Fibroblast of lung (primary cell): ENCODE measurements around the gene SGCD. TPM values are rescaled to one million over a fixed set of nuclear protein-coding genes. Genes with fewer than 3 reads are reported as not detected.

ENCODE experiments used
- DNase-seq, 2 donors: peaks; one replicate each; pipeline versions ENCODE4 v3.0.0 to v3.0.0-alpha.2; 2010; ENCODE audit warnings: low read depth in 2 of 2
- H2AFZ ChIP-seq: 2 replicates; pipeline ENCODE4 v1.5.1; 2012; ENCODE audit warnings: low read length, control low read depth, inconsistent platforms
- H3K27ac ChIP-seq: 2 replicates; pipeline ENCODE4 v1.5.1; 2011; ENCODE audit warnings: low read length, control low read depth; ENCODE audit not compliant: insufficient read depth
- H3K27me3 ChIP-seq: 2 replicates; pipeline ENCODE4 v1.5.1; 2011; ENCODE audit warnings: mild to moderate bottlenecking, low read length; ENCODE audit not compliant: control insufficient read depth, insufficient read depth
- H3K36me3 ChIP-seq: 2 replicates; pipeline ENCODE4 v1.5.1; 2011; ENCODE audit warnings: low read length; ENCODE audit not compliant: control insufficient read depth, insufficient read depth
- H3K4me1 ChIP-seq: 2 replicates; pipeline ENCODE4 v1.5.1; 2011; ENCODE audit warnings: low read length; ENCODE audit not compliant: control insufficient read depth, insufficient read depth; ENCODE audit errors: extremely low read depth
- H3K4me2 ChIP-seq: 2 replicates; pipeline ENCODE4 v1.5.1; 2011; ENCODE audit warnings: low read length, control low read depth; ENCODE audit not compliant: insufficient read depth; ENCODE audit errors: extremely low read depth
- H3K4me3 ChIP-seq, 4 experiments: fragments of 200-600 bp in 1 of 4; sonication (generic) in 1 of 4; replicated peaks in 1 of 4; 2 replicates each; pipeline ENCODE4 v1.5.1; 2011 to 2016; ENCODE audit warnings: low read length in 4 of 4, low read depth in 3 of 4, mild to moderate bottlenecking in 3 of 4, control low read depth in 2 of 4, inconsistent platforms in 1 of 4, mixed read lengths in 1 of 4; ENCODE audit not compliant: insufficient read depth in 1 of 4; ENCODE audit errors: control extremely low read depth in 1 of 4
- H3K79me2 ChIP-seq: 2 replicates; pipeline ENCODE4 v1.5.1; 2012; ENCODE audit warnings: mild to moderate bottlenecking, low read length, inconsistent platforms; ENCODE audit not compliant: control insufficient read depth, insufficient read depth
- H3K9ac ChIP-seq: 2 replicates; pipeline ENCODE4 v1.5.1; 2011; ENCODE audit warnings: mild to moderate bottlenecking, low read length, control low read depth; ENCODE audit not compliant: insufficient read depth
- H3K9me3 ChIP-seq: 2 replicates; pipeline ENCODE4 v1.5.1; 2012; ENCODE audit warnings: low read depth, low read length; ENCODE audit not compliant: control insufficient read depth, insufficient read depth
- H4K20me1 ChIP-seq: 2 replicates; pipeline ENCODE4 v1.5.1; 2011; ENCODE audit warnings: low read length; ENCODE audit not compliant: control insufficient read depth, insufficient read depth; ENCODE audit errors: extremely low read depth
- CTCF ChIP-seq, 2 donors: IDR thresholded peaks in 1 of 2; conservative IDR thresholded peaks in 1 of 2; 1 replicate in 1 of 2; 2 replicates in 1 of 2; pipeline ENCODE4 v1.5.1; 2011 to 2012; ENCODE audit warnings: low read length in 2 of 2, control low read depth in 1 of 2, inconsistent platforms in 1 of 2, low read depth in 1 of 2, mild to moderate bottlenecking in 1 of 2
- EZH2 ChIP-seq: IDR thresholded peaks from 2 replicates; pipeline ENCODE4 v1.5.1; 2012; ENCODE audit warnings: low read length, control low read depth, mild to moderate bottlenecking; ENCODE audit errors: missing control alignments
- polyA plus RNA-seq, 2 donors: library from polyadenylated mRNA; depleted of rRNA in 1 of 2; stranded (reverse) in 1 of 2; unstranded in 1 of 2; fragments of >200 nt; gene quantifications; 2 replicates each; pipeline ENCODE4 v1.2.1, GENCODE V29; 2011 to 2012; ENCODE audit warnings: missing spikeins in 1 of 2
- total RNA-seq: library from RNA; depleted of rRNA; stranded (reverse); fragments of >200 nt; gene quantifications from 2 replicates; pipeline ENCODE4 v1.2.1, GENCODE V29; 2014

SGCD gene
- total and polyA plus RNA-seq, 2 donors (not counting 1 experiment from before 2014, with no cell fraction given): 13.3 to 67.5 TPM

- Histone ChIP-seq H3K79me2 (no peaks in the 10 kb centered on the region), H3K9ac (no peak overlapping the region), H3K4me2 (no peak overlapping the region), H3K4me1 (no peaks in the 10 kb centered on the region), H4K20me1 (no peaks in the 10 kb centered on the region), H3K36me3 (no peaks in the 10 kb centered on the region), H3K9me3 (no peaks in the 10 kb centered on the region), H3K27me3 (no peaks in the 10 kb centered on the region), H2AFZ (no peak overlapping the region), H3K4me3 (no peak overlapping the region), H3K27ac (no peak overlapping the region)
- no peak for DNase-seq
- no peak for TF ChIP-seq EZH2
- no peak for TF ChIP-seq CTCF (conservative IDR thresholded peaks at IDR 0.05 in 1 of 2, IDR thresholded peaks at IDR 0.05 in 1 of 2; ENCODE audit: low read depth in 1 of 2, low read length in 2 of 2)
Observed at GRCh38 chr5:156691572-156691971, 364.6 kb downstream of the SGCD start.

- Histone ChIP-seq H3K4me1 (no peaks in the 10 kb centered on the region), H3K27ac (no peak overlapping the region), H3K4me3 (no peak overlapping the region), H3K36me3 (no peaks in the 10 kb centered on the region), H3K9me3 (no peaks in the 10 kb centered on the region), H3K79me2 (no peaks in the 10 kb centered on the region), H3K4me2 (no peak overlapping the region), H4K20me1 (no peaks in the 10 kb centered on the region), H2AFZ (no peak overlapping the region), H3K9ac (no peak overlapping the region), H3K27me3 (no peaks in the 10 kb centered on the region)
- TF ChIP-seq EZH2 (no peak), CTCF (conservative IDR thresholded peaks at IDR 0.05 in 1 of 2, IDR thresholded peaks at IDR 0.05 in 1 of 2; ENCODE audit: low read depth in 1 of 2, low read length in 2 of 2) (no peak)
- DNase-seq: no peak
Observed at GRCh38 chr5:156693113-156693512, 366.1 kb downstream of the SGCD start.

GRCh38 chr5:156694598-156694997 lies 367.6 kb downstream of the SGCD start:
- H3K79me2 ChIP-seq: no peaks in the 10 kb centered on the region
- H2AFZ ChIP-seq: no peak overlapping the region
- TF ChIP-seq EZH2 (no peak), CTCF (conservative IDR thresholded peaks at IDR 0.05 in 1 of 2, IDR thresholded peaks at IDR 0.05 in 1 of 2; ENCODE audit: low read depth in 1 of 2, low read length in 2 of 2) (no peak)
- no peak overlapping the region for H3K9ac ChIP-seq
- no peaks in the 10 kb centered on the region for H3K27me3 ChIP-seq
- H3K27ac ChIP-seq: no peak overlapping the region
- no peaks in the 10 kb centered on the region for H3K4me1 ChIP-seq
- H3K9me3 ChIP-seq: no peaks in the 10 kb centered on the region
- H4K20me1 ChIP-seq: no peaks in the 10 kb centered on the region
- H3K4me2 ChIP-seq: no peak overlapping the region
- DNase-seq: no peak
- H3K4me3 ChIP-seq: no peak overlapping the region
- no peaks in the 10 kb centered on the region for H3K36me3 ChIP-seq
